ENCODE data around the gene SPATA4.

The SPATA4 gene

DNA sequence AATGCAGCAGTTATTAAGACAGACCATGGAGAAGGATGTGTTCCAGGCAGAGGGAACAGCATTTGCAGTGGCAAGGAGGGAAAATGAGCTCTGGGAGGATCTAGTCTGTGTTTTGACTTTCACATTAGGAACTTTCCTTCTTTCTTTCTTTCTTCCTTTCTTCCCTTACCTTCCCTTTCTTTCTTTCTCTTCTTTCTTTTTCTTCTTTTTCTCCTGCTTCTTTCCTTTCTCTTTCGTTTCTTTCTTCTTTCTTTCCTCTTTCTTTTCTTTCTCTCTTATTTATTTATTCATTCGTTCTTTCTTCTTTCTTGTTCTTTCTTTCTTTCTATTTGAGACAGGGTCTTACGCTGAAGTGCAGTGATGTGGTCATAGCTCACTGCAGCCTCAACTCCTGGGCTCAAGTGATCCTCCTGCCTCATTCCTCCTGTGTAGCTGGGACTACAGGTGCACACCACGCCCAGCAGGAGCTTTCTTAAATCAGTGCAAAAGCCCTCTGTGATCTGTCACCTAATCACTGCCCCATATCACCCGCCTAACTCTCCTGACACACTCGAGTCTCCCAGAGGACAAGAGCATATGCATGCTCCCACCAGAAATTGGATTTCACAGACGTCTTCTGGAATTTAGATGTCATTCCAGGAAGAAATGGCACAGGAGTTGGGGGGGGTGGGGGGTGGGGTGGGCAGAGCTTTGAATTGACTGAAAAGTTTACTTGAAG lies 15.4 kb upstream of the SPATA4 start:
- Histone ChIP-seq H3K4me1 (ENCODE audit: control insufficient read depth, insufficient read depth, low read length) (no peaks in the 10 kb centered on the region), H3K27me3 (ENCODE audit: control insufficient read depth, insufficient read depth, low read length) (no peaks in the 10 kb centered on the region), H3K4me3 (ENCODE audit: low read length) (no peak overlapping the region), H3K27ac (ENCODE audit: low read depth, low read length) (no peak overlapping the region), H3K9ac (ENCODE audit: low read length) (no peak overlapping the region), H3K36me3 (ENCODE audit: control insufficient read depth, insufficient read depth, low read length) (no peaks in the 10 kb centered on the region)

DNA sequence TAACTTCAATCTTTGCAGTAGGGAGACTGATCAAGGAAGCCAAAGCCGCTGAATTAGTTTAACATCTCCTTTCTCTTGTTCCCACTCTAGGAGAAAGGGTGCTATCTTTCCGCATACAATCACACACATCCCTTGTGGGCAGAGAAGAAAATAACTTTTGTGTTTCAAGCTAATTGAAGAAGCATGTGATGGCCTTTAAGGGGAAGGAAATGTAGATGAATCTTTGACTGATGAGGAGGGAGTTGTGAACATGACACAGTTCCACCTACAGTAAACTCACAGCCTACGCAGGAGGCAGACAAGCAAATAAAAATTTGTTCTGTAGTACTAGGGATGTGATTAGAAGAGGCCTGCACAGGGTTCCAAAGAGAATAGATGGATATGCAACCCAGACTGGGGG lies 14.7 kb upstream of the SPATA4 start:
- Histone ChIP-seq H3K36me3 (ENCODE audit: control insufficient read depth, insufficient read depth, low read length) (no peaks in the 10 kb centered on the region), H3K27ac (ENCODE audit: low read depth, low read length) (no peak overlapping the region), H3K27me3 (ENCODE audit: control insufficient read depth, insufficient read depth, low read length) (no peaks in the 10 kb centered on the region), H3K4me1 (ENCODE audit: control insufficient read depth, insufficient read depth, low read length) (no peaks in the 10 kb centered on the region), H3K4me3 (ENCODE audit: low read length) (no peak overlapping the region), H3K9ac (ENCODE audit: low read length) (no peak overlapping the region)

DNA sequence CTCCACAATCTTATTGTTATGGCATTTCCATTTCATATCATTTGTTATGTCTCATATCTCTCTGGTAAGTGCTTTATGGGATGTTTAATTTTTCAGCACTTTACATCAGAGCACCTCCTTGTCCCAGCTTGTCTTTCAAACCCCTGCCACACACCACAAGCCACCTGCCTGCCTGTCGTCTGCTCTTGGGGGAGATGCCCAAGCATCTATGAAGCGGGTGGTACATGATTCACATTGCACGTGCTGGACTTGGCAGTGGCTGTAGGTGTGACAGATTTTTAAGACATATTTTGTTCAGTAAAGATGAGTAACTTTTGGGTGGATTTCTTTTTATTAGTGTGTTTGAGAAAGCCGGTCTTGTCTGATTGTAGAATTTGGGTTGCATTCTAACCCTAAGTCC lies 14.2 kb upstream of the SPATA4 start:
- Histone ChIP-seq H3K4me1 (ENCODE audit: control insufficient read depth, insufficient read depth, low read length) (no peaks in the 10 kb centered on the region), H3K27ac (ENCODE audit: low read depth, low read length) (no peak overlapping the region), H3K4me3 (ENCODE audit: low read length) (no peak overlapping the region), H3K36me3 (ENCODE audit: control insufficient read depth, insufficient read depth, low read length) (no peaks in the 10 kb centered on the region), H3K27me3 (ENCODE audit: control insufficient read depth, insufficient read depth, low read length) (no peaks in the 10 kb centered on the region), H3K9ac (ENCODE audit: low read length) (no peak overlapping the region)

GRCh38 chr4:176207839-176208238 lies 12.5 kb upstream of the SPATA4 start:
- Histone ChIP-seq H3K9ac (ENCODE audit: low read length) (no peak overlapping the region), H3K27me3 (ENCODE audit: control insufficient read depth, insufficient read depth, low read length) (no peaks in the 10 kb centered on the region), H3K27ac (ENCODE audit: low read depth, low read length) (no peak overlapping the region), H3K4me3 (ENCODE audit: low read length) (no peak overlapping the region), H3K36me3 (ENCODE audit: control insufficient read depth, insufficient read depth, low read length) (no peaks in the 10 kb centered on the region), H3K4me1 (ENCODE audit: control insufficient read depth, insufficient read depth, low read length) (no peaks in the 10 kb centered on the region)

DNA sequence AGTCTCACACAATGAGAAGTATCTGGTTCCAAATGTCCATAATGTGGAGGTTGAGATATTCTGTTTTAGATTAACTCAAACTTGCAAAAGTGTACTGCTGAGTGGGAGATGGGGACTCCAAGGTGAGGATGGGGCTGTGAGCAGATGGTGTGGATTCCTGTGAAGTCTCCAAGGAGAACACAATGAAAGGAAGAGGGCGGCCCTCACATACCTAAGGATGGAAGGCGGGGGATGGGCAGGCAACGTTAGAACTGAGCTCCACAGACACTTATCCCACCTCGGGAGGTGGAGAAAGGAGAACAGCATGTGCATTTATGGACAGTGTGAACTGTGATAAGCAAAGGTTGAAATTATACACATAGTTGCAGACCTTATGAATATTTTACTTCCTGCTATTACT lies 9.9 kb upstream of the SPATA4 start:
- no peak overlapping the region for H3K27ac ChIP-seq (ENCODE audit: low read depth, low read length)
- no peaks in the 10 kb centered on the region for H3K27me3 ChIP-seq (ENCODE audit: control insufficient read depth, insufficient read depth, low read length)
- no peak overlapping the region for H3K4me3 ChIP-seq (ENCODE audit: low read length)
- no peaks in the 10 kb centered on the region for H3K4me1 ChIP-seq (ENCODE audit: control insufficient read depth, insufficient read depth, low read length)
- no peak overlapping the region for H3K9ac ChIP-seq (ENCODE audit: low read length)
- no peaks in the 10 kb centered on the region for H3K36me3 ChIP-seq (ENCODE audit: control insufficient read depth, insufficient read depth, low read length)

DNA sequence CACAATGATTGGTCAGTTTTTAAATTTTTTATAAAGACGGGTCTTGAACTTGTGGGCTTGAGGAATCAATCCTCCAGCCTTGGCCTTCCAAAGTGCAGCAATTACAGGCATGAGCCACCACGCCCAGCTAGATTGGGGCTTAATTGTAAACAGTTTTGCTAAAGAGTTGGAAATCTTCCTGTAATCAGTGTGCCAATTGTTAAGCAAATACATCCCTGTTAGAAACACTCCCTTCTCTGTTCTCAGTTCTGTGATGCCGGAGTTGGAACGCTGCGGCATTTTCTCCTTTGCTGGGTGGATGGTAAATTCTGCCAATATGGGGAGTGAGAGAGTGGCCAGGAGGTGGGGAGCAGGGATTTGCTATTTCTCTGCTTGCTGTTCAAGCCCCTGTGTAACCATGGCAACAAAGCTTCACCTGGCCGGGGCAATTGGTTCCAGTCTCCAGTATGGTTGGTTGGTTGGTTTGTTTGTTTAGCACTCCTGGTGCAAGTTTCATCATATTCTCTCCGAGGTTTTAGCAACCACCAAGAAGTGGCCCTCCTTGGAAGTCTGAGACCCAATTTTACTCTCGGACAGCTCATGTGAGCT lies 3.0 kb upstream of the SPATA4 start:
- no peak overlapping the region for H3K27ac ChIP-seq (ENCODE audit: low read depth, low read length)
- no peaks in the 10 kb centered on the region for H3K36me3 ChIP-seq (ENCODE audit: control insufficient read depth, insufficient read depth, low read length)
- no peak overlapping the region for H3K4me3 ChIP-seq (ENCODE audit: low read length)
- no peaks in the 10 kb centered on the region for H3K27me3 ChIP-seq (ENCODE audit: control insufficient read depth, insufficient read depth, low read length)
- no peaks in the 10 kb centered on the region for H3K4me1 ChIP-seq (ENCODE audit: control insufficient read depth, insufficient read depth, low read length)
- H3K9ac ChIP-seq (ENCODE audit: low read length), result no peak overlapping the region

DNA sequence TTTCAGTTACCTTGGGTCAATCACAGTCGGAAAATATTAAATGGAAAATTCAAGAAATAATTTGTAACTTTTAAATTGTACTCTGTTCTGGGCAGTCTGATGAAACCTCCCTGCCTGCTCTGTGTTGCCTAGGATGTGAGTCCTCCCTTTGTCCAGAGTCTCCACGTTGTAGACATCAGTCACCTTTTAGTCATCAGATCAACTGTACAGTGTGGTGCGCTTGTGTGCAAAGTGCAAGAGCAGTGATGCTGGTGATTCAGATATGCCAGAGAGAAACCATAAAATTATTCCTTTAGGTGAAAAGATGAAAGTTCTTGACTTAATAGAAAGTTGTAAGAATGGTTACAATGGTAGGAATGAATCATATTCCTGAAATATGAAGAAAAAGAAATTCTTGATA lies 1.4 kb downstream of the SPATA4 start:
- Histone ChIP-seq H3K4me3 (ENCODE audit: low read length) (no peak overlapping the region), H3K4me1 (ENCODE audit: control insufficient read depth, insufficient read depth, low read length) (peaks cover 14% of the 10 kb centered on the region), H3K36me3 (ENCODE audit: control insufficient read depth, insufficient read depth, low read length) (no peaks in the 10 kb centered on the region), H3K27ac (ENCODE audit: low read depth, low read length) (no peak overlapping the region), H3K9ac (ENCODE audit: low read length) (no peak overlapping the region), H3K27me3 (ENCODE audit: control insufficient read depth, insufficient read depth, low read length) (no peaks in the 10 kb centered on the region)

DNA sequence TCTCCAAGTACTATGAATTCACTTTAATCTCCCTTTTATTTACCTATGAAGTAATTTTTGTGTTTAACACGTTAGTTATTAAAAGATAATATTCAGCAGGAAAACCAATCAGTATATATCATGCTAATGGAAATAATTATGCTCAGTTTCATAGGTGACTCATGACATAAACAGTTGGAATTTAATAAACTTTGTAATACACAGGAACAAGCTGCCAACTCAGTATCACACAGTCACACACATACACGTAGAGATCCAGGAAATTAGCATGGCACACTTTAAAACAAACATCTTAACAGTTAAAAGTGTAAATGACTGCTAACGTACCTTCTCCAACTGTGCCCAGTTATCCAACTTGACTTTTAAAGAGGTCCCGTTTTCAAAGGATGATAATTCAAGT lies 2.3 kb downstream of the SPATA4 start:
- no peaks in the 10 kb centered on the region for H3K36me3 ChIP-seq (ENCODE audit: control insufficient read depth, insufficient read depth, low read length)

GRCh38 chr4:176191974-176192373 lies 3.4 kb downstream of the SPATA4 start:
- Histone ChIP-seq H3K4me1 (ENCODE audit: control insufficient read depth, insufficient read depth, low read length) (peaks cover 19% of the 10 kb centered on the region), H3K9ac (ENCODE audit: low read length) (no peak overlapping the region), H3K27me3 (ENCODE audit: control insufficient read depth, insufficient read depth, low read length) (no peaks in the 10 kb centered on the region), H3K27ac (ENCODE audit: low read depth, low read length) (peak overlapping the region; percentile 5), H3K36me3 (ENCODE audit: control insufficient read depth, insufficient read depth, low read length) (no peaks in the 10 kb centered on the region), H3K4me3 (ENCODE audit: low read length) (no peak overlapping the region)

More for the DNA sequence above, 2.3 kb downstream of the SPATA4 start:
- no peak overlapping the region for H3K9ac ChIP-seq (ENCODE audit: low read length)
- no peaks in the 10 kb centered on the region for H3K27me3 ChIP-seq (ENCODE audit: control insufficient read depth, insufficient read depth, low read length)
- H3K4me3 ChIP-seq (ENCODE audit: low read length), result no peak overlapping the region
- H3K27ac ChIP-seq (ENCODE audit: low read depth, low read length), result peak overlapping the region; percentile 40
- H3K4me1 ChIP-seq (ENCODE audit: control insufficient read depth, insufficient read depth, low read length), result peaks cover 15% of the 10 kb centered on the region

DNA sequence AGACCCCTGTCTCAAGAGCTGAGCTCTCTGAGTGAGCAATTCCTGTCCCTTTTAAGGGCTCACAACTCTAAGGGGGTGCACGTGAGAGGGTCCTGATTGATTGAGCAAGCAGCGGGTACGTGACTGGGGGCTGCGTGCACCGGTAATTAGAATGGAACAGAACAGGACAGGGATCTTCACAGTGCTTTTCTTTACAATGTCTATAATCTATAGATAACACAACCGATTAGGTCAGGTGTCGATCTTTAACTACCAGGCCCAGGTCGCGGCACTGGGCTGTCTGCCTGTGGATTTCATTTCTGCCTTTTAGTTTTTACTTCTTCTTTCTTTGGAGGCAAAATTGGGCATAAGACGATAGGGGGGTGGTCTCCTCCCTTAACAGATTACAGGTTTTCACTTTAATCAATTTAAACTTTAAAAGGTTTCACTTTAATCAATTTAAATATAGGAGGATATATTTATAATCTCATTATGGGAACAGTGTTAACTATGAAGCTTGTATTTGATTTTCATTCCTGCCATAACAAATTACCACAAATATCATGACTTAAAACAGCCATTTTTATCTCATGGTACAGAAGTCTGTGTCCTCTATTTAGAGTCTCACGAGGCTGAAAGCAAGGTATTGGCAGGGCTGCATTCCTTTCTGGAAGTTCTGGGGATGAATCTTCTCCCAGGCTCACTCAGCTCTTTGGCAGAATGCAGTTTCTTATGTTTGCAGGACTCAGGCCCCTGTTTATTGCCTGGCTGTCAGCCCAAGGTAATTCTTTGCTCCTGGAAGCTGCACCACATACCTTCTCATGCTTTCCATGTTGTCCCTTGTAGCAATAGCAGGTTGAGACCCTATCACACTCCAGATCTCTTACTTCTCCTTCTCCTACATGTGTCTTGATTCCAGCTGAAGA lies 5.2 kb downstream of the SPATA4 start:
- Histone ChIP-seq H3K4me1 (ENCODE audit: control insufficient read depth, insufficient read depth, low read length) (peaks cover 24% of the 10 kb centered on the region), H3K4me3 (ENCODE audit: low read length) (no peak overlapping the region), H3K9ac (ENCODE audit: low read length) (no peak overlapping the region), H3K27me3 (ENCODE audit: control insufficient read depth, insufficient read depth, low read length) (no peaks in the 10 kb centered on the region), H3K27ac (ENCODE audit: low read depth, low read length) (no peak overlapping the region), H3K36me3 (ENCODE audit: control insufficient read depth, insufficient read depth, low read length) (no peaks in the 10 kb centered on the region)

GRCh38 chr4:176188654-176189053 lies 6.7 kb downstream of the SPATA4 start:
- H3K27ac ChIP-seq (ENCODE audit: low read depth, low read length), result no peak overlapping the region
- H3K9ac ChIP-seq (ENCODE audit: low read length), result no peak overlapping the region

GRCh38 chr4:176187624-176188023 lies 7.8 kb downstream of the SPATA4 start:
- no peak overlapping the region for H3K4me3 ChIP-seq (ENCODE audit: low read length)
- H3K4me1 ChIP-seq (ENCODE audit: control insufficient read depth, insufficient read depth, low read length), result peaks cover 24% of the 10 kb centered on the region
- peak overlapping the region; percentile 24 for H3K27ac ChIP-seq (ENCODE audit: low read depth, low read length)
- no peaks in the 10 kb centered on the region for H3K36me3 ChIP-seq (ENCODE audit: control insufficient read depth, insufficient read depth, low read length)
- no peak overlapping the region for H3K9ac ChIP-seq (ENCODE audit: low read length)
- no peaks in the 10 kb centered on the region for H3K27me3 ChIP-seq (ENCODE audit: control insufficient read depth, insufficient read depth, low read length)

More at GRCh38 chr4:176188654-176189053, 6.7 kb downstream of the SPATA4 start:
- H3K27me3 ChIP-seq (ENCODE audit: control insufficient read depth, insufficient read depth, low read length), result no peaks in the 10 kb centered on the region
- peaks cover 24% of the 10 kb centered on the region for H3K4me1 ChIP-seq (ENCODE audit: control insufficient read depth, insufficient read depth, low read length)
- no peaks in the 10 kb centered on the region for H3K36me3 ChIP-seq (ENCODE audit: control insufficient read depth, insufficient read depth, low read length)
- H3K4me3 ChIP-seq (ENCODE audit: low read length), result no peak overlapping the region
